Mesothelial cell of epicardium (in vitro differentiated cells): ENCODE data around the gene FAM135A. TPM values are rescaled to one million over a fixed set of nuclear protein-coding genes. Genes with fewer than 3 reads are reported as not detected.

Experiments
- DNase-seq, 2 experiments: peaks; one replicate each; pipeline ENCODE4 v3.0.0; 2021; ENCODE audit warnings: low spot score in 2 of 2; ENCODE audit not compliant: unreplicated experiment in 2 of 2
- H3K27ac Mint-ChIP-seq: 2 replicates; pipeline ENCODE4 v1.8.0; 2021; ENCODE audit warnings: mixed read lengths
- H3K27me3 Mint-ChIP-seq: 2 replicates; pipeline ENCODE4 v1.8.0; 2021; ENCODE audit warnings: low read depth, mixed read lengths
- H3K36me3 Mint-ChIP-seq: 2 replicates; pipeline ENCODE4 v1.8.0; 2021; ENCODE audit warnings: mixed read lengths
- H3K4me1 Mint-ChIP-seq: 2 replicates; pipeline ENCODE4 v1.8.0; 2021; ENCODE audit warnings: mixed read lengths
- H3K4me3 Mint-ChIP-seq: 2 replicates; pipeline ENCODE4 v1.8.0; 2021; ENCODE audit warnings: mild to moderate bottlenecking, moderate library complexity, mixed read lengths
- H3K9me3 Mint-ChIP-seq: 2 replicates; pipeline ENCODE4 v1.8.0; 2021; ENCODE audit warnings: mixed read lengths
- total RNA-seq: library from RNA; stranded (reverse); gene quantifications from 3 replicates; pipeline ENCODE4 v1.2.1, GENCODE V29; 2021
- TF ChIP-seq, protein P1 (sequence below): fragments of 200-600 bp; sonication (generic); IDR thresholded peaks from one replicate; pipeline ENCODE4 v1.5.0; 2021; ENCODE audit warnings: antibody characterized with exemption; ENCODE audit not compliant: unreplicated experiment

Gene FAM135A
- total RNA-seq, 1 donor from 2014 or later: 24.8 TPM

DNA sequence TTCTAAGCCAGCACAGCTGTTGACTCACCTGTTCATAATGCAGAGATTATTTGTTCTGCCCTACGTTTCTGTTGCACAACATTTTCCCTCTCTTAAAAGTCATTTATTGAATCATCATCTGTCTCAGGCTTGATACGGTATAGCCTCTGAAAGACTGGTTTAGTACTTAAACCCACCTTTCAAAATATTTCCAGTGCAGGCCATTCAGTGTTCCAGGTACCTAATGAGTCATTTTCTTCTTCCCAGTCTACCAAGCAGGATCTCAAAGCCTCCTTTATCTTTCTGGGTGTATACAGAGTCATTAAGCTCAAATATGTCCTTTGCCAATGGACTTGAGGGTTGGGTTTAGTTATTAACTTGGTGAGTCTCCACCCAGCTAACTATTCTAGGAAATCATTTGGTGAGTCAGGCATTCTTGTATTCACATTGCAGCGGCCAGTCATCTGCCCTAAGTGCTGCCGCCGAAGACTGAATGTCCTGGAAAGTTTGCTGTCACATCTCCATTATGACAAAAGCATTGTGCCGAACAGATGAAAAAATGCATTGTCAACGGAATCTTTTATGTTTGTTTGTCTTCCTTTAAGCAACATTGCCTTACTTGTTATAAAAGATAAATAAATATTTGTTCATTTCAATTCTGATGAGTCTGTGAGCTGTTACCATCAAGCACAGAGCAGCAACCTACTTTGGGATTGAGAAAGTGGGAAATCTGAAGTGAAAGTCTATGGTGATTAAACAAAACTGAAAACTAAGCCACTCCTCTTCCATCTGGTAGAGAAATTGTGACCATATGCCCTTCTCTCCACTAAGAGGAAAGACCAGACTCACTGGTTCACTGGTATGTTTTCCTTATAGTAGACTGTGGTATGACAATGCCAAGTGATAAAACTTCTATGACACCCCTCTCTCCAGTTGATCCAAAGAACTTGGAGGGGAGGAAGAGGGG, 14.3 kb upstream of the FAM135A start:
- H3K4me3 Mint-ChIP-seq: no peak overlapping the region
- peaks cover 4% of the 10 kb centered on the region for H3K4me1 Mint-ChIP-seq
- H3K27ac Mint-ChIP-seq: no peak overlapping the region
- no peaks in the 10 kb centered on the region for H3K36me3 Mint-ChIP-seq
- TF ChIP-seq, protein P1, sequence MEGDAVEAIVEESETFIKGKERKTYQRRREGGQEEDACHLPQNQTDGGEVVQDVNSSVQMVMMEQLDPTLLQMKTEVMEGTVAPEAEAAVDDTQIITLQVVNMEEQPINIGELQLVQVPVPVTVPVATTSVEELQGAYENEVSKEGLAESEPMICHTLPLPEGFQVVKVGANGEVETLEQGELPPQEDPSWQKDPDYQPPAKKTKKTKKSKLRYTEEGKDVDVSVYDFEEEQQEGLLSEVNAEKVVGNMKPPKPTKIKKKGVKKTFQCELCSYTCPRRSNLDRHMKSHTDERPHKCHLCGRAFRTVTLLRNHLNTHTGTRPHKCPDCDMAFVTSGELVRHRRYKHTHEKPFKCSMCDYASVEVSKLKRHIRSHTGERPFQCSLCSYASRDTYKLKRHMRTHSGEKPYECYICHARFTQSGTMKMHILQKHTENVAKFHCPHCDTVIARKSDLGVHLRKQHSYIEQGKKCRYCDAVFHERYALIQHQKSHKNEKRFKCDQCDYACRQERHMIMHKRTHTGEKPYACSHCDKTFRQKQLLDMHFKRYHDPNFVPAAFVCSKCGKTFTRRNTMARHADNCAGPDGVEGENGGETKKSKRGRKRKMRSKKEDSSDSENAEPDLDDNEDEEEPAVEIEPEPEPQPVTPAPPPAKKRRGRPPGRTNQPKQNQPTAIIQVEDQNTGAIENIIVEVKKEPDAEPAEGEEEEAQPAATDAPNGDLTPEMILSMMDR: no peak
- no peaks in the 10 kb centered on the region for H3K9me3 Mint-ChIP-seq
- H3K27me3 Mint-ChIP-seq: peaks cover 32% of the 10 kb centered on the region
- no peak for DNase-seq

DNA sequence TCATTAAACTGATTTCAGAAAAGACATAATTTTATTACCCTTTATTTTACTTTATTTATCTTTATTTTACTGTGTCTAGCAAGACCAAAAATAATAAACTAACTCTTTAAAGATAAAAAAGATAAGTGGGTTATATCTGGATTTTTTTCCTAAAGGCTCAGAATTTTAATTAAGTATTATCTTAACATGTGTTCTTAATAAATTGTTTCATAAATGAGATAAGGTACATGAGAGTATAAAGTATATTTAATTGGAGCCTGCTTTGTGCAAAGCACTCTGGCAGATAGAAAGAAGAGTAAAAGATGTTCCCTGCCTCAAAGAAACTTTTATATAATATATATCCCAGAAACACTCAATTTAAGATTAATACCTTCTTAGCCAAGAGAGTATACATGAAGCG, 8.7 kb upstream of the FAM135A start:
- no peak overlapping the region for H3K4me3 Mint-ChIP-seq
- H3K36me3 Mint-ChIP-seq: no peaks in the 10 kb centered on the region
- H3K4me1 Mint-ChIP-seq: no peaks in the 10 kb centered on the region
- no peaks in the 10 kb centered on the region for H3K9me3 Mint-ChIP-seq
- H3K27ac Mint-ChIP-seq: no peak overlapping the region
- H3K27me3 Mint-ChIP-seq: peaks cover 56% of the 10 kb centered on the region
- TF ChIP-seq, protein P1: no peak
- no peak for DNase-seq

DNA sequence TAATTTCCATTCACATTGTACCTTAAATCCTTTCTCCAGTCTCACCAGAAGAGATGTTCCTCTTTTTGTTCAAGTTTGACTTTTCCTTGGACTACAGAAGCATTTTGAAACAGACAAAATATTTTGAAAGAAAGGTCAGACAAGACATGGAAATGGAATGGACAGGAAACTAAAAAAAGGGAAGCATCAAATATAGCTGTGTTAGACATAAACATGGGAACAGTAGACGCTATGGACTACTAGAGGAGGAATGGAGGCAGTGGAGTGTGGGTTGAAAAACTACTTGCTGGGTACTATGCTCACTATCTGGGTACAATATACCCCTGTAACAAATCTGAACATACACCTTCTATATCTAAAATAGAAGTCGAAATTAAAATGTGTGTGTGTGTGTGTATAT, 4.1 kb upstream of the FAM135A start:
- no peak for DNase-seq
- Mint-ChIP-seq H3K4me3 (no peak overlapping the region), H3K27me3 (peaks cover 30% of the 10 kb centered on the region), H3K4me1 (peaks cover 6% of the 10 kb centered on the region), H3K9me3 (no peaks in the 10 kb centered on the region), H3K36me3 (no peaks in the 10 kb centered on the region), H3K27ac (no peak overlapping the region)
- TF ChIP-seq, protein P1: no peak

DNA sequence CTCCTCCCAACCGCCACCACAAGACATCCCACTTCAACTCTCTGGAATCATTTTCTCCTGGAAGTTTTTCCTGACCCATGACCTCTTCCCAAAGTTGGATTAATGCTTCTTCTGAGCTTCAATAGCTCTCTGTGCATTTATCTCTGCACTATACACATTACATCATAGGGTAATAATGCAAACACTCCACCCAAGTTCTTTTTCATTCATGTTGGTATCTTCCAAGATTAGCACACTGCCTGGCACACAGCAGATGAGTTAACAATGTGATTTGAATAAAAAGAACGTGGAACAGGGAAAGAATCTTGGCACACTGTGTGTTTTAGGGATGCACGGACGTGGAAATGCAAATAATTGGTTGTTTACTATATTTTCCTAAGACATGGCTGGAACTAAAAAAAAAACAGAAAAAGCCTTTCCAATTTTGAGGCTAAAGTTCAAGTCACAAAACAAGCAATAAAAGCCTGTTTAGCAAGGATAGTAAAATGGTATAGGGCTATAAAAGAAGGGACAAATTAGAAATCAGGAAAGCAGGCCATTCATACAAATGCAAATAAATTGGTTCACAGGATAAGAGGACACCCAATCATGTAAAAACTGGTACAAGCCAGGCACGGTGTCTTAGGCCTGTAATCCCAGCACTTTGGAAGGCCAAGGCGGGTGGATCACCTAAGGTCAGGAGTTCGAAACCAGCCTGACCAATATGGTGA, 1.6 kb upstream of the FAM135A start:
- TF ChIP-seq, protein P1: no peak
- Mint-ChIP-seq H3K4me3 (peak overlapping the region; percentile 93), H3K9me3 (no peaks in the 10 kb centered on the region), H3K27ac (no peak overlapping the region), H3K36me3 (no peaks in the 10 kb centered on the region), H3K27me3 (peaks cover 16% of the 10 kb centered on the region), H3K4me1 (peaks cover 16% of the 10 kb centered on the region)
- no peak for DNase-seq

DNA sequence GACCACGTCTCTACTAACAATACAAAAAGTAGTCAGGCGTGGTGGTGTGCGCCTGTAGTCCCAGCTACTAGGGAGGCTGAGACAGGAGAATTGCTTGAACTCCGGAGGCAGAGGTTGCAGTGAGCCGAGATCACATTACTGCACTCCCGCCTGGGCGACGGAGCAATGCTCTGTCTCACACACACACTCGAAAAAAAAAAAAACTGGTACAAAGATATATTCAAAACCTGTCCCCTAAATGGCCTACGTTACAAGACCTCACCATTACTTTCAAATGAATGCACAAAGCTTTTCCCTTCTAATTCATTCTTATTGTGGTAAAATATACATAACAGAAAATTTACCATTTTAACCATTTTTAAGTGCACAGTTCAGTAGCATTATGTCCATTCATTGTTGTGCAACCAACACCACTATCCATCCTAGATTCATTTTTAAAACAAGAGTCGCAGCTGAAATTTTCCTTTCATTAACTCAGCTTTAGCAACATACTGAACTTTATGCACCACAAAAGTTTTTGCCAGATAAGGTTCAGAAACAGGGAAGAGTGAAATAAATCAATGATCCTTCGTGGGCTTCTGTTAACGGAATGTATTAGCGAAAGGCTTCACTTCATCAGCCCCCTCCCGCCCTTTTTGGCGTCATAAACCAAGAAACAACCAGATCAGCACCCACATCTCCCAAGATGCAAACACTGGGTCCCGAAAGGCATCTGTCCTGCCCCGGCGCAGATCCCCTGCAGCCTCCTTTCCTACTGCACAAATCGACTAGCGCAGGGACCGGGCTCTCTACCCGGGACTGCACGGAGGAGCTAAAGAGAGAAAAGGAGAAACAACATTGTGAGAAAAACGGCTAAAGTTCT, 825 bp upstream of the FAM135A start:
- Mint-ChIP-seq H3K9me3 (no peaks in the 10 kb centered on the region), H3K36me3 (no peaks in the 10 kb centered on the region), H3K27ac (peak overlapping the region; percentile 92), H3K4me1 (peaks cover 16% of the 10 kb centered on the region), H3K4me3 (peak overlapping the region; percentile 93), H3K27me3 (peaks cover 11% of the 10 kb centered on the region)
- TF ChIP-seq, protein P1: no peak
- no peak for DNase-seq
